Osteocyte (in vitro differentiated cells): Measurements from ENCODE around the gene METAP1D. TPM values are rescaled to one million over a fixed set of nuclear protein-coding genes. Genes with fewer than 3 reads are reported as not detected.
"Not testable (repeated sequence)": the region's sequence is repeated elsewhere in the genome, so short reads cannot be mapped to it uniquely, and the experiment has no call there.

Experiments
- DNase-seq: peaks from one replicate; pipeline ENCODE4 v3.0.0; 2021; ENCODE audit warnings: mixed read lengths; ENCODE audit not compliant: unreplicated experiment; ENCODE audit errors: extremely low spot score
- H3K27ac Mint-ChIP-seq: one replicate; pipeline ENCODE4 v1.8.0; 2021; ENCODE audit warnings: mild to moderate bottlenecking, mixed read lengths; ENCODE audit not compliant: unreplicated experiment
- H3K27me3 Mint-ChIP-seq: one replicate; pipeline ENCODE4 v1.8.0; 2021; ENCODE audit warnings: mixed read lengths; ENCODE audit not compliant: unreplicated experiment
- H3K36me3 Mint-ChIP-seq: one replicate; pipeline ENCODE4 v1.8.0; 2021; ENCODE audit warnings: mixed read lengths; ENCODE audit not compliant: unreplicated experiment
- H3K4me1 Mint-ChIP-seq: one replicate; pipeline ENCODE4 v1.8.0; 2021; ENCODE audit warnings: mixed read lengths; ENCODE audit not compliant: unreplicated experiment
- H3K4me3 Mint-ChIP-seq: one replicate; pipeline ENCODE4 v1.8.0; 2021; ENCODE audit warnings: mild to moderate bottlenecking, moderate library complexity, mixed read lengths; ENCODE audit not compliant: unreplicated experiment
- H3K9me3 Mint-ChIP-seq: one replicate; pipeline ENCODE4 v1.8.0; 2021; ENCODE audit warnings: mixed read lengths; ENCODE audit not compliant: unreplicated experiment
- CTCF ChIP-seq: fragments of 200-600 bp; sonication (generic); IDR thresholded peaks from 2 replicates; pipeline ENCODE4 v1.5.0; 2021; ENCODE audit warnings: antibody characterized with exemption, mild to moderate bottlenecking, moderate library complexity
- total RNA-seq: library from RNA; stranded (reverse); gene quantifications from 2 replicates; pipeline ENCODE4 v1.2.1, GENCODE V29; 2021

METAP1D gene
- total RNA-seq, 1 donor from 2014 or later: 8.5 TPM

GRCh38 chr2:172052000-172052983 lies 52.5 kb downstream of the METAP1D start:
- H3K27ac Mint-ChIP-seq: peak overlapping the region; percentile 77
- no peak for DNase-seq

GRCh38 chr2:172053486-172053885 lies 53.7 kb downstream of the METAP1D start:
- no peak overlapping the region for H3K4me3 Mint-ChIP-seq
- no peaks in the 10 kb centered on the region for H3K9me3 Mint-ChIP-seq
- TF ChIP-seq CTCF: no peak
- no peaks in the 10 kb centered on the region for H3K27me3 Mint-ChIP-seq
- H3K4me1 Mint-ChIP-seq: peaks cover 35% of the 10 kb centered on the region
- no peak overlapping the region for H3K27ac Mint-ChIP-seq
- DNase-seq: no peak
- H3K36me3 Mint-ChIP-seq: no peaks in the 10 kb centered on the region

More at GRCh38 chr2:172052000-172052983, 52.5 kb downstream of the METAP1D start:
- TF ChIP-seq CTCF: no peak
- no peaks in the 10 kb centered on the region for H3K36me3 Mint-ChIP-seq
- H3K9me3 Mint-ChIP-seq: no peaks in the 10 kb centered on the region
- H3K27me3 Mint-ChIP-seq: no peaks in the 10 kb centered on the region
- peak overlapping the region; percentile 62 for H3K4me3 Mint-ChIP-seq
- peaks cover 35% of the 10 kb centered on the region for H3K4me1 Mint-ChIP-seq

- no peak for TF ChIP-seq CTCF
These were observed 56.5 kb downstream of the METAP1D start for GRCh38 chr2:172056293-172056692.

GRCh38 chr2:172058660-172059059 lies 58.9 kb downstream of the METAP1D start:
- H3K9me3 Mint-ChIP-seq: no peaks in the 10 kb centered on the region
- peaks cover 2% of the 10 kb centered on the region for H3K27me3 Mint-ChIP-seq
- no peak for TF ChIP-seq CTCF
- no peak for DNase-seq
- no peak overlapping the region for H3K27ac Mint-ChIP-seq
- peaks cover 12% of the 10 kb centered on the region for H3K36me3 Mint-ChIP-seq
- no peak overlapping the region for H3K4me3 Mint-ChIP-seq
- peaks cover 2% of the 10 kb centered on the region for H3K4me1 Mint-ChIP-seq

More at GRCh38 chr2:172056293-172056692, 56.5 kb downstream of the METAP1D start:
- H3K4me3 Mint-ChIP-seq: no peak overlapping the region
- H3K27me3 Mint-ChIP-seq: no peaks in the 10 kb centered on the region
- no peak for DNase-seq
- H3K36me3 Mint-ChIP-seq: no peaks in the 10 kb centered on the region
- no peak overlapping the region for H3K27ac Mint-ChIP-seq
- no peaks in the 10 kb centered on the region for H3K9me3 Mint-ChIP-seq
- H3K4me1 Mint-ChIP-seq: peaks cover 25% of the 10 kb centered on the region

GRCh38 chr2:172060118-172060517 lies 60.4 kb downstream of the METAP1D start:
- H3K9me3 Mint-ChIP-seq, H3K27ac Mint-ChIP-seq, DNase-seq, H3K4me1 Mint-ChIP-seq, H3K27me3 Mint-ChIP-seq, H3K4me3 Mint-ChIP-seq: not testable (repeated sequence)
- H3K36me3 Mint-ChIP-seq: peaks cover 17% of the 10 kb centered on the region
